Activated CD8-positive, alpha-beta memory T cell treated with anti-CD3 and anti-CD28 coated beads, Interleukin-2, amount 50 U/mL, for 24 hours (primary cell): Measurements from ENCODE around the gene LCN10.
"Not testable (repeated sequence)": the region's sequence is repeated elsewhere in the genome, so short reads cannot be mapped to it uniquely, and the experiment has no call there.

Experiments used
- DNase-seq: peaks from one replicate; pipeline ENCODE4 v3.0.0-alpha.2; 2020; ENCODE audit errors: extremely low read depth

LCN10 gene

DNA sequence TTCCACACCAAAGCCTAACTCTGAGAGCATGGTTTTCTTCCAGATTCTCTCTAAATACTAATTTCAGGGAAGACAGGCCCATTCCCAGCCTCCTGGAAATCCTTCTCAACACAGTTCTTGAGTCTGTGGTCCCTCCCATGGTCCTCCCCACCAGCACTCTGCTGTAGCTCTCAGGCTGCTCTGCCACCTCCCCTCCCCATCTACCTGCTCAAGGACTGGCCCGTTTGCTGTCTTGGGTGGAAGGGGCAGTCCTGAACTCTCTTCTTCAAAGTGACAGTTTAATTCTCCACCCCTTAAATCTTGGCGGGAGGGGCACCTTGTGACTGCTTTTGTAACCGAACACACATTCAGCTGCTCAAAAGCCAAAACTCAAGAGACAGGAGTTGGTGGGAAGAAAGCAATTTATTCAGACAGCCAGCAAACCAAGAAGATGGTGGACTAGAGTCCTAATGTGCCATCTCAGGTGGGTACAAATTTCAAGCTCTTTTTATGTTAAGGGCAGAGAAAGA is 29.2 kb upstream of the LCN10 start:
- DNase-seq, result no peak

GRCh38 chr9:136769710-136770191 is 27.0 kb upstream of the LCN10 start:
- no peak for DNase-seq

- DNase-seq, result not testable (repeated sequence)
Measured at GRCh38 chr9:136766410-136767120, 23.8 kb upstream of the LCN10 start.

DNA sequence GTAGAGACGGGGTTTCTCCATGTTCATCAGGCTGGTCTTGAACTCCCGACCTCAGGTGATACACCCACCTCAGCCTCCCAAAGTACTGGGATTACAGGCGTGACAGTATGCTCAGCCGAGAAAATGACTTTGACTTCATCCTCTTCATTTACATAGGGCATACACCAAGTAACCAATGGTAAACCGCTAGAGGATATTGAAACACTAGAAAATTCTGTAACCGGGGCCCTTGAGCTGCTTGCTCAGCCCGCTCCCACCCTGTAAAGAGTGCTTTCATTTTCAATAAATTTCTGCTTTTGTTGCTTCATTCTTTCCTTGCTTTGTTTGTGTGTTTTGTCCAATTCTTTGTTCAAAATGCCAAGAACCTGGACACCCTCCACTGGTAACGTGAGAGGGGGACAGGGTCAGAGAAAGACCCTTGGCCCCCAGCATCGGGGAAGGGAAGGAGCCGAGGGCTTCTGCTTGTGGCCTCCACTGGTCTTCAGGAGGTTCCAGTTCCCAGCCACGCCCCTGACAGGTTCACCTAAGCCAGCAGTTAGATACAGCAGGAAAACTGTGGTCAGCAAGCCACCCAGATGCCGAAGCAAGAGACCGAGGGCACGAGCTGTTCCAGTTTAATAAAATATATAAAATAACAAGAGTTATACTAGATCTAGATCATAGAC is 23.1 kb upstream of the LCN10 start:
- DNase-seq, result not testable (repeated sequence)

DNA sequence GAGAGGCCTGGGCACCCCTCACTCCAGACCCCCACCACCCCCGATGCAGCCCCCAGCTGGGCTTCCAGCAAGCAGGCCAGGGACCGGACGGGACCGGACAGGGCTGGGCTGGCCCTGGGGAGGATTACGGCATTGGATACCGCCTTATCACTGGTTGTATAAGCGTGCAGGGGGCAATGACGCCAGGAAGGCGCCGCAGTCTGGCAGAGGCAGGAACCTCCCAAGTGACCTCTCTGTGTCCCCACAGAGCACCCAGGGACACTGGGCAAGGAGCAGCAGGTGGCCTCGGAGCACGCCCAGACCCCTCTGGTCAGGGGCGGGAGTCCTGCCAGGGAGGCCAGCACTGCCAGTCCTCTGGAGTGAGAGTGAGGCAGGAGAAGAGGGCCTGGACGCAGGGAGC is 22.3 kb upstream of the LCN10 start:
- DNase-seq, result no peak

DNA sequence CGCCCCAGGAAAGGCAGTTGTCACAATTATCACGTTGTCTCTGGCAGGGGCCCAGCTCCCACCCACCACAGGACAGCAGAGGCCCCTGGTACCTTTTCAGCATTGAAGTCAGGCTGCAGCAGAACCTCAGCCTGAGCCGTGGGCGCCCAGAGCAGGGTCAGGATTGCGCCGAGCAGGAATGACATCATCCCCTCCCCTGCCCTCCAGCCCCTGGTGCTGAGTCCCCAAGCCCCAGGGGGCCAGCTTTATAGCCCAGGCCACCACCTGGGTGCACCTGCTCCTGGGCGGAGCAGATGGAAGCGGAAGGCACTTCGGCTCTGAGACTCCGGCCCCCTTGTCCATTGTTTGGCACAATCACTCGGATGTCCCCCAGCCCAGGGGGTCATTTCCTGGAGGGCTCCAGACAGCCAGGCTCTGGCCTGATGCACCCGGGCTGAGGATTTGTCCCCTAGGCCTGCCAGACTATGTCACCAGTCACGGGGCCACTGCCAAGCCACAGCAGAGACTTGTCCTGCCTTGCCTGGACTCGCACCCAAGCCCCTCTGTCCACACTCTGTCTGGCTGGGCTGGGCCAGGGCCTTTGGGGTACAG is 21.7 kb upstream of the LCN10 start, which contains the start of gene LCN15:
TSS of gene LCN15 (minus strand) at position 218 of the 591 bp plus-strand sequence. CDS start at position 188, 30 bp downstream.
- no peak for DNase-seq

GRCh38 chr9:136763649-136764035 is 20.9 kb upstream of the LCN10 start:
- no peak for DNase-seq

DNA sequence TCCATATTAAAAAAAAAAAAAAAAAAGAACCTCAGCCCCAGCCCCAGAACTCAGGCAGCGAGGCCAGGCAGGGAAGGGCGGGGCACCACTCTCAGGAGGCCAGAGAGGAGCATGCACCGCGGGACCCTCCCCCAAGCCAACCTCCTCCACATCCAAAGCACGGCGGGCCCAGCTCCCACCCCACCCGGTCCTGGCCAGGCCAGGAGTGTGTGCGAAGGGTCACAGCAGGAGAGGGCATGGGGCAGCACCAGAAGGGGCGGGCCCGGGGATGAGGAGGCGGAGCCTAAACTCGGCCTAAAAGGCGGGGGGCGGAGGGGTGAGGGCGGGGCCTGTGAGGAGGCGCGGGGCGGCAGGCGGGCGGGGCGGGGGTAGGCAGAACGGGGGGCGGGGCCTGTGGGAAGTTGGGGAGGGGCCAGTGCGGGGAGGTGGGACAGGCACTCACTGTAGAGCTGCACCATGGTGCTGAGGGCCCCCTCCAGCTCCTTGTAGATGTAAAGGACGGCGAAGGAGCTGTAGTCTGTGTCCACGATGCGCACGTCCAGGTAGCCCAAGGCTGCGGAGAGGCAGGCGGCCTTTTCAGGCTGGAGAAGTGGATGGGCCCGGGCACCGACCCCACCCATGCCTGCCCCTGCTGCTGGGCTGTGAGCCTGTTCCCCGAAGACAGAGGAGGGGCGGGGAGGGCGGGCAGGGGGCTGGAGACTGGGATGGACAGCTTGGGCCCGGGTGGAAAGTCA is 20.3 kb upstream of the LCN10 start:
- DNase-seq, result no peak

DNA sequence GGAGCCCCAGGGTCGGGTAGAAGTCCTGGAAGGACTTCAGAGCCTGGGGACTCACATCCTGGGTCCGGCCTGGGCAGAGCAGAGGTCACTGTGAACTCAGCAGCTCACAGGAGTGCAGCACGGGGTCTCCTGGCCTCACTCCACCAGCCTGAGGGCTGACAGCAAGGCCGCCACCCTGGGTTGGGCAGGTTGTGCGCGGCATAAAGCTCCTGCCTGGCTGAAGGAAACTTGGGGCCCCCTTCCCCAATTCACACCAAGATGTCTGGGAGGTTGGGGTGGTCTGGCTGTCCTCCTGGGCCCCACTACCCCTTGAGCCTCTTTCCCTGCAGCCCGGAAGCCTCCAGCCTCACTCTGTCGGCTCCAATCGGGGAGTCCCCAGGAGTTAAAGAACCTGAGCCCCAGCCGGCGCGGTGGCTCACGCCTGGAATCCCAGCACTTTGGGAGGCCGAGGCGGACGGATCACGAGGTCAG is 19.5 kb upstream of the LCN10 start:
- DNase-seq, result no peak

DNA sequence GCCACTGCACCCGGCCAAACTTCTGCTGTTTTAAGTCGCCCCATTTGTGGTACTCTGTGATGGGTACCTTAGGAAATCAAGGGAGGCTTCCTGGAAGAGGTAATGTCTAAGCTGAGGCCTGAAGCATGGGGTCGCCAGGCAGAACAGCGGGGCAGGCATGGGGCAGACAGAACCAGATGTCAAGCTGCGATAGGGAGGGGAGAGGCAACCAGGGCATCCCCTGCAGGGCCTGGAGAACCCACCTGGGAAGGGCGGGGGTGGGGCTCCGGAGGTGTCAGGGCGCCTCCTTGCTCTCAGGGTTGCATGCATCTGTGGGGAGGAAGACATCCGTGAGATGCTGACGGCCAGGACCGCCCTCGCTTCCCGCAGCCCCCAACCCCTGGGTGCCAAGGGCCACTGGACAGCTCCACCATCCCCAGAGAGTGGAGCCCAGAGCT is 18.8 kb upstream of the LCN10 start:
- no peak for DNase-seq

DNA sequence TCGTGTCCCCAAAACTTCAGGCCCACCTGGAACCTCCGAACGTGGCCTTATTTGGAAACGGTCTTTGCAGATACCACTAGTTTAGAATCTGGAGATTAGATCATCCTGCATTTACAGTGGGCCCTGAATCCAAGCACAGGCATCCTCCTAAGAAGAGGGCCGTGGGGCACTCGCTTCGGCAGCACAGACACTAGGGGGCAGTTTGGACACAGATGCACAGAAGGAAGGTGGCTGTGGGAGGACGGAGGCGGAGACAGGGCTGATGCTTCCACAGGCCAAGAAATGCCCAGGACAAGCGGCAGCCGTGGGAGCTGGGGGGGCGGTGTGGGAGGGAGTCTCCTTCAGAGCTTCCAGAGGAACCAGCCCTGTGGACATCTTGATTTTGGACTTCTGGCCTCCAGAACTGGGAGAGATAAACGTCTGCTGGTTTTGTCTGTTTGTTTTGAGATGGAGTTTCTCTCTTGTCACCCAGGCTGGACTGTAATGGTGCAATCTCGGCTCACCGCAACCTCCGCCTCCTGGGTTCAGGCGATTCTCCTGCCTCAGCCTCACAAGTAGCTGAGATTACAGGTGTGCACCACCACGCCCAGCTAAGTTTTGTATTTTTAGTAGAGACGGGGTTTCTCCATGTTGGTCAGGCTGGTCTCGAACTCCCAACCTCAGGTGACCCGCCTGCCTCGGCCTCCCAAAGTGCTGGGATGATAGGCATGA is 18.2 kb upstream of the LCN10 start:
- DNase-seq, result not testable (repeated sequence)

DNA sequence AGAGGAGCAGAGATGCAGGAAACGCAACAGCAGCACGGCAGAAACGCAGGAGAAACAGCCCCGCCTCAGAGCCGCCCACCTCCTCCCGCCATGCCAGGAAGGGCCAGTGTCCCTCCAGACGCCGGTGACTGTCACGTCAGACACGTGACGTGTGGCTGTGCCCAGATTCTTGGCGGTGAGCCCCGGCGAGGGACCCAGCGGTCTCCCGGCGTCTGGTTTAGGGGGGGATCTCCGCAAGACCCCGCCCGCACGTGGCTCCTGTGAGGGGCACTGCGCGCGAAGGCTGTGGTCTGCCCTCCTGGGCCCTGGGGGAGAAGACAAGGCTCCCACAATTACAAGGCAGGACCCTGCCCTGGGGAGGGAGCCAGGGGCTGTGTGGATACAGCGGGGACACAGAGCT is 17.7 kb upstream of the LCN10 start:
- no peak for DNase-seq

GRCh38 chr9:136759436-136760325 is 16.9 kb upstream of the LCN10 start:
- no peak for DNase-seq

GRCh38 chr9:136759001-136759400 is 16.3 kb upstream of the LCN10 start:
- no peak for DNase-seq

GRCh38 chr9:136757751-136758140 is 15.0 kb upstream of the LCN10 start:
- no peak for DNase-seq

GRCh38 chr9:136757328-136757727 is 14.6 kb upstream of the LCN10 start:
- DNase-seq, result no peak

- DNase-seq, result no peak
Measured at GRCh38 chr9:136756836-136757235, 14.1 kb upstream of the LCN10 start.

- DNase-seq, result no peak
Measured at GRCh38 chr9:136756134-136756438, 13.3 kb upstream of the LCN10 start.

- not testable (repeated sequence) for DNase-seq
Measured at GRCh38 chr9:136755302-136756133, 12.8 kb upstream of the LCN10 start.
